HG02798 (cell line): ENCODE data around the gene NUDT3.
"Not testable (repeated sequence)": the region's sequence is repeated elsewhere in the genome, so short reads cannot be mapped to it uniquely, and the experiment has no call there.

Source experiments
- ATAC-seq: cut with Tn5 transposase; IDR thresholded peaks from one replicate; pipeline ENCODE4 v1.9.1; 2021; ENCODE audit warnings: mild to moderate bottlenecking; ENCODE audit not compliant: unreplicated experiment, poor library complexity

The NUDT3 gene

GRCh38 chr6:34269658-34270341, 122.7 kb downstream of the NUDT3 start:
- ATAC-seq: not testable (repeated sequence)

GRCh38 chr6:34269132-34269531, 123.3 kb downstream of the NUDT3 start:
- ATAC-seq: not testable (repeated sequence)

GRCh38 chr6:34267746-34268145, 124.7 kb downstream of the NUDT3 start:
- no peak for ATAC-seq

- ATAC-seq: not testable (repeated sequence)
Measured at GRCh38 chr6:34263484-34263883, 129.0 kb downstream of the NUDT3 start.

GRCh38 chr6:34260576-34261267, 131.7 kb downstream of the NUDT3 start:
- ATAC-seq: no peak

- no peak for ATAC-seq
Measured at GRCh38 chr6:34259529-34260069, 132.9 kb downstream of the NUDT3 start.

- ATAC-seq: not testable (repeated sequence)
Measured at GRCh38 chr6:34252395-34252794, 140.1 kb downstream of the NUDT3 start.

GRCh38 chr6:34249469-34250261, 142.8 kb downstream of the NUDT3 start:
- peak; percentile 18 for ATAC-seq

- ATAC-seq: peak; percentile 86
Measured at GRCh38 chr6:34248727-34249468, 143.6 kb downstream of the NUDT3 start, which contains the start of gene SMIM29. TSS of gene SMIM29 (minus strand) at chr6:34249006. CDS start at chr6:34247791, 1,215 bp downstream.

- ATAC-seq: peak; percentile 20
Measured at GRCh38 chr6:34248198-34248726, 144.2 kb downstream of the NUDT3 start.

- ATAC-seq: no peak
Measured at GRCh38 chr6:34247481-34248197, 144.8 kb downstream of the NUDT3 start.

GRCh38 chr6:34246563-34247391, 145.7 kb downstream of the NUDT3 start:
- no peak for ATAC-seq

GRCh38 chr6:34246249-34246562, 146.3 kb downstream of the NUDT3 start:
- ATAC-seq: no peak

GRCh38 chr6:34245761-34246140, 146.7 kb downstream of the NUDT3 start:
- ATAC-seq: not testable (repeated sequence)

GRCh38 chr6:34245032-34245760, 147.3 kb downstream of the NUDT3 start:
- ATAC-seq: not testable (repeated sequence)

- no peak for ATAC-seq
Measured at GRCh38 chr6:34243901-34244884, 148.3 kb downstream of the NUDT3 start.
